HG02798 (cell line): ENCODE results near the gene TUBB.

Source experiments
- ATAC-seq: cut with Tn5 transposase; IDR thresholded peaks from one replicate; pipeline ENCODE4 v1.9.1; 2021; ENCODE audit warnings: mild to moderate bottlenecking; ENCODE audit not compliant: unreplicated experiment, poor library complexity

TUBB gene

GRCh38 chr6:30686908-30687658 lies 33.1 kb upstream of the TUBB start:
- peak; percentile 54 for ATAC-seq

- ATAC-seq: no peak
Observed at GRCh38 chr6:30687659-30688431, 32.3 kb upstream of the TUBB start.

DNA sequence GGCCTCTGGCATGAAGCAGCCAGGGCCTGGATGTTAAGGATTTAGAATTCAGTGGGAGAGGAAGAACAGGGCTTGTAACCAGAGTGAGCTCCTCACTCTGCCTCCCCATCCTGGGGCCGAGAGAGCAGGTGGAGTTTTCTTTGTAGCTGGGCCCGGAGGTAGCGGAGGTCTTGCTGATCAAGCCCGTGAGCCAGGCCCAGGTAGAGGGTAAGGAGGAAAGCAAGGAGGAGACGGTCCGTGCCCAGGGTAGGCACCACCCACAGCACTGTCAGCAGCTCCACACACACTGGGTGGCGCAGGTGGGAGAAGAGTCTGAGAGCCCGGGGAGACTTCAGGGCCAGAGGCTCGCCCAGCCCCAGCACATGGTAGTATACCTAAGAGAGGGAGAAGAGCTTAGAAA lies 31.6 kb upstream of the TUBB start:
- ATAC-seq: no peak

- ATAC-seq: no peak
Observed at GRCh38 chr6:30689022-30689865, 30.9 kb upstream of the TUBB start.

DNA sequence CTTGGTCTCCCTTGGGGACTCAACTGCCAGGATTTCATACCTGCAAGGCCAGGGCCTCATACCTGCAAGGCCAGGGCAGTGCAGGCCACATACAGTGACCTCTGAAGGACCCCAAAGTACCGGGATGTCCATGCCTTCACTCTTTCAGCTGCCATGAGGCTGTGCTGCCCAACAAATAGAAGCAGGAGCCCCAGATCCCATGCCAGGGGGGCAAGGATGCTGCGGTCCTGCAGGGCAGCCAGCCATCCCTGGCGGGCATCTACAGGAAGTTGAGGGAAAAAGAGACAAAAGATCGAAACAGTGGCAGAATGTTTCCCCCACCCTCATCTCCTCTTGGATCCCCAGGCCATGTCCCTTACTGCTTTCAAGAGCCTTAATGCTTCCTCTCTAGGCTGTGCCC lies 30.2 kb upstream of the TUBB start:
- ATAC-seq: no peak

- peak; percentile 40 for ATAC-seq
Observed at GRCh38 chr6:30690403-30691207, 29.5 kb upstream of the TUBB start, which contains the start of gene NRM. NRM (minus strand) TSS chr6:30690984; CDS start chr6:30690974, 10 bp downstream.

DNA sequence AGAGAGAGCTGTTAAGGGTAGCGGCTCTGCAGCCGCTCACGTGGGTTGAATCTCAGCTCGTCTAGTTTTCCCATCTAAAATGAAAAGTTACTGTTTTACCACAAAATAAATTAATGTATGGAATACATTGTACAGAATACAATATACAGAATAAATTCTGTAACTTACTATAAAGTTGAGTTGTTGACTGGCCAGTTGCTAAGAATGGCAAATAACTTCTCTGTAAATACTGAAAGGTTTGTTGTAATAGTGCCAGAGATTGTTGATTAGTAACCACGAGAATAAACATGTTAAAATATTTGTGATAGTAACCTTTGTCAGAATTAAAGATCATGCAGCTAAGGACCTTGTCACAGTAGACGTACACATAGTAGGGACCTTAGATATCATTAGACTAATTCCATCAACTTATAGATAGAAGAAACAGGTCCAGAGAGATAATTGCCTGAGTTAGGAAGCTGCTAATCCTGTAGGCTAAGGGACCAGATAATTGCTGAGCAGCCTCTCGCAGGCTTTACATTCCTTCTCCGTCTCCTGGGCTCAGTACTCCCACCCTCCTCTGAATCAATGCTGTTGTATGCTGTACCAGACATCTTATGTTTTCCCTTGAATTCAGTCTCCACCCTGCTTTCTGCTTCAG lies 28.8 kb upstream of the TUBB start:
- ATAC-seq: no peak

DNA sequence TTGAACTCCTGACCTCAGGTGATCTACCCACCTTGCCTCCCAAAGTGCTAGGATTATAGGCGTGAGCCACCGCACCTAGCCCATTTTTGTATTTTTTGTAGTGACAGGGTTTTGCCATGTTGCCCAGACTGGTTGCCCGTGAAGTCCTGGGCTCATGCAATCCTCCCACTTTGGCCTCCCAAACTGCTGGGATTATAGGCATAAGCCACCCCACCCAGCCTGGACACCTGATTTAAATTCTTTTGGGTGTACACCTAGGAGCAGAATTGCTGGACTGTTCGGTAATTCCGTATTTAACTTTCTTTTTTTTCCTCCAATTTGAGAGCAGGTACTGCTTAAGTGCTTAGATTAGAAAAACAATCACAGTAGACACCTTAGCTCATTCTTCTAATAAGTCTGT lies 23.7 kb upstream of the TUBB start:
- no peak for ATAC-seq

DNA sequence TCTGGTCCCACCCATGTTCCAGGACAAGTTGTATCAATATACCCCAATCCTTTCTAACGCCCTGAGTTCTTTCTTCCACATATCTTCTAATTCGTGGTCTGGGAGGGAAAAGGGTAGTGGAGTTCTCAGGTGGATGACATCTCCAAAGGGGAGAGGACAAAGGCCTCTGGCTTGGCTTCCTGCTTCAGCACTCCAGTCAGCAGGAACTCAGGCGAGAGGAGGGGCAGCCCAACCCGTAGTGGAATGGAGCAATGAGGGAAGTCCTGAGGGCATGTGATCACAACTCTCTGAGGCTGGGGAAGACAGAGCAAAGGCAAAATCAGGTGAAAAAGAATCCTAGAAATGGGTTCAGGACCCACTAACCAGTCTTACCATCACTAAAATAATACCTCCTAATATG lies 19.8 kb upstream of the TUBB start:
- ATAC-seq: no peak

- no peak for ATAC-seq
Observed at GRCh38 chr6:30703011-30703410, 17.1 kb upstream of the TUBB start.

- no peak for ATAC-seq
Observed at GRCh38 chr6:30703821-30704220, 16.3 kb upstream of the TUBB start.

- no peak for ATAC-seq
Observed at GRCh38 chr6:30705620-30706019, 14.5 kb upstream of the TUBB start.

DNA sequence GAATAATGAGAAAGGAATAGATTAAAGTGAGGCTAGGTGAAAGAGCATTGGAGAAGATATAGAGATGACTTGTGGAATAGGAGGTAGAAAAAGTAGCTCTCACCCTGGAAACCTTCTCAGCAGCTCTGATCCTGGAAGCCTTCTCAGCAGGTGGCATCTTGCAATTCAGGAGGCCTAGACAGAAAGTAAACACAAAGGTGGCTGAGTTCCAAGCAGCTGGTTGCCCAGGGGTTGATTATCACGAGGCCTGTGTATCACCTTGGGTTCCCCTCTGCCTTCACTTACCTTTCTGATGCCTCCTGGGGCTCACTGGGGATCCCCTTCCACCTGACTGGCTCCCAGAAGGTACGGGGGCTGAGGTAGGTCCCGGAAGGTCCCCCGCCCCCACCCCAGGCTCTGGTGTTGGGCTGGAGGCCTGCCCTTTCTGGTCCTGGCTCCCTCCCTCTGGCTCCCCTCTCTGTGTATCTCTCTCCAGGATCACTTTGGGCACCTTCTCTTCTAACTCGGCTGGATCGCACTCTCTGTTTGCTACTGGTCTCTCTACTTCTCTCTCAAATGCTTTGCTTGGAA lies 12.8 kb upstream of the TUBB start:
- ATAC-seq: no peak

GRCh38 chr6:30709101-30709868 lies 10.9 kb upstream of the TUBB start:
- ATAC-seq: no peak

GRCh38 chr6:30711758-30712380 lies 8.3 kb upstream of the TUBB start:
- ATAC-seq: peak; percentile 52

DNA sequence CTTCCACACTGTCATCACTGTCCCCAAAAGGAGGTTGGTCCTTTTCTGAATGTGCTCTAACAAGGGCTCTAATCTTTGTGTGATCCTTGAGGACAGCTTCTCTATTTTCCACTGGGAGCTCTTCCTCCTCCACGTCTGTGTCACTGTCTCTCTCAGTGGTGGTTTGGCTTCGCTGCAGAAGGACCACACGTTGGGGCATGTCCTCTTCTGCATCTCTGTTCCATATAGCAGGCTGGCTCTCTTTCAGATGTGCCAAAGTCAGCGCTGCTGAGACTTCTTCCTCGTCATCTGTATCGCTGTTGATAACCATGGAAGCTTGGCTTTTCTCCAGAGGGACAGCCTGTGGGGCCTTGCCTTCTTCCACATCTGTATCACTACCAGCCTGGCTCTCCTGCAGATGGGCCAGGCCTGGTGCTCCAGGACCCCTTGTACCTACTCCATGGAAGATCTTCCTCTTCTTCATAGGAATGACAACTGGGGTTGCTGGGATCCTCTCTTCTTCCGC lies 7.7 kb upstream of the TUBB start:
- ATAC-seq: no peak

GRCh38 chr6:30714263-30714662 lies 5.9 kb upstream of the TUBB start:
- no peak for ATAC-seq

- ATAC-seq: no peak
Observed at GRCh38 chr6:30716879-30717128, 3.3 kb upstream of the TUBB start.
